GM10847 (cell line): ENCODE results near the gene CPEB4.

Experiments
- POLR2A ChIP-seq: IDR thresholded peaks from 2 replicates; pipeline ENCODE4 v1.6.1; 2011; ENCODE audit not compliant: insufficient read length; ENCODE audit errors: extremely low read depth

The CPEB4 gene

DNA sequence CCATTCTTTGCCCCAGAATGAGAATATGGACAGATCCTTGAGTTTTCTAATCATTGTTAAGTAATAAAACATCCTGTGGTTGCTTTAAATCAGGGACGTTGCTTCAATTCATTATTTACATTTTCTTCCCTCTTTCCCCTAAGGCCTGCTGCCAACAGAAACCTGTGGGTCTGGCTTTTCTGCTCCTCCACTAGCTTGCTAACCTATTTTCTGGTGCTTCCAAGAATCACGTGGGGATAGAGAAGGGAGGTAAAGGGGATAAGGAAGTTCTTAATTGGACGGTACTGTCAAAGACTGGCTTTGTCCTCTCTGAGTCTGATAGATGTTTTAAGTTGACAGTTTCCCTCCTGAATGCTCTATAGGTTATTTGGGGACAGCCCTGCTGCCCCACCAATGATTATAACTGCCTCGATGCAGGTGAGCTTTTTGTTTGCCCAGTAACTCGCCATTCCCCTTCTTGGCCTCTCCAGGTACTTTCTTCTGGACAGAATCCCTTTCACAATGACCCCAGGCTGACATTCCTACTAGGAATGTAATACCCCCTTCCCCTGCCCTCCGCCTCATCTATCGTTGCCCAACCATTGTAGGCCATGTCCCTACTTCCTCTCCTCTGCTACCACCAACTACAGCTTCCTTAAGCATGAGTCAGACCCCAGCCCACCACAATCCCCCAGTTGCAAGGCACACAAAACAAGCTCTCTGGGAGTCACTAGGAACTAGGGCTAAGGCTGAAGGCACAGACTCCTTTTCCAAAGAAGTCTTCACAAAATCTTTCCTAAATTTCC lies 19.9 kb upstream of the CPEB4 start:
- TF ChIP-seq POLR2A: no peak

DNA sequence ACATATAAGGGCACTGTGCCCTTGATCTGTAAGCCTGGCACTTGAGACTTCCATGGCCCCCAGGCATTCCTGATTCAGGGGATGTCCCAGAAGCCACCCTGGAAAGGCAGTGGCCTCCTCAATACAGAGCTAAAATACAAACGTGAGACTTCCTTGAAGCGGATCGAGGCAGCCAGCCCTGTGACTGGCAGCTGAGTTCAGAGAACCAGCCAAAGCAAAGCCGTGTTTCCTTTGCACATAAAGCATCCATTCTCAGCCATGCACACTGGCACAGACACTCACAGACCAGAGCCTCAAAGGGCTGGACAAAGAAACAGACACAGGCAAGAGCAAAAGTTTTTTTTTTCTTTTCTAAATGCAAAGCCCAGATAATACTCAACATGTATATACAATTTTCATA lies 18.8 kb upstream of the CPEB4 start:
- no peak for TF ChIP-seq POLR2A

GRCh38 chr5:173872957-173873305 lies 15.2 kb upstream of the CPEB4 start:
- no peak for TF ChIP-seq POLR2A

DNA sequence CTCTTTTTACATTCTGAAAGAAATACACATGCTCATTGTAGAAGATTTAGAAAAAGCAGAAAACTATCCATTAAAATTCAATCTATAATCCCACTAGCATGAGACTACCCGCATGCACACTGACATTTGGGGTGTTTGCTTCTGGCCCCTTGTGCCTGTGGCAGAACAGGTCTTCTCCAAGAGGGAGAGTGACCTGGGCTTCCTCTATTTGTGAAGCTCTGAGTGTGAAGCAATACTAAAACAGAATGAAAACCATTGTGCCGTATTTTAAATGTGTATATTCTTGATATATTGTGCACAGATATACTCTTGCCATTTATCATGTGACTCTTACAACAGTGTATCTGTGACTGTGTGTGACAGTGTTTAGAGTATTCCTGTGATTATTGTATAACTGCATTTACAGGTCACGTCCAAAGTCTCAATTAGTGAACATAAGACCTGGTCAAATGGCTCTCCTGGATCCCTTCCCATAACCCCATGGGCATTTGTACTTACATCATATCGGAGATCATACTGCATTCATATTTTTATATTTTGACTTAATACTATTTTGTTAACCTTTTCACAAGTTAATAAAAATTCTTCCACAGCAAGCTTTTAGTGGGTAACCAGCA lies 14.7 kb upstream of the CPEB4 start:
- TF ChIP-seq POLR2A: no peak

- no peak for TF ChIP-seq POLR2A
Observed at GRCh38 chr5:173875189-173875588, 13.0 kb upstream of the CPEB4 start.

- TF ChIP-seq POLR2A: no peak
Observed at GRCh38 chr5:173878224-173878967, 9.8 kb upstream of the CPEB4 start.

GRCh38 chr5:173880306-173880985 lies 7.7 kb upstream of the CPEB4 start:
- no peak for TF ChIP-seq POLR2A

- TF ChIP-seq POLR2A: no peak
Observed at GRCh38 chr5:173881811-173882575, 6.2 kb upstream of the CPEB4 start.

GRCh38 chr5:173882632-173883031 lies 5.5 kb upstream of the CPEB4 start:
- no peak for TF ChIP-seq POLR2A

GRCh38 chr5:173883347-173883924 lies 4.7 kb upstream of the CPEB4 start:
- no peak for TF ChIP-seq POLR2A

- no peak for TF ChIP-seq POLR2A
Observed at GRCh38 chr5:173884402-173885053, 3.6 kb upstream of the CPEB4 start.

DNA sequence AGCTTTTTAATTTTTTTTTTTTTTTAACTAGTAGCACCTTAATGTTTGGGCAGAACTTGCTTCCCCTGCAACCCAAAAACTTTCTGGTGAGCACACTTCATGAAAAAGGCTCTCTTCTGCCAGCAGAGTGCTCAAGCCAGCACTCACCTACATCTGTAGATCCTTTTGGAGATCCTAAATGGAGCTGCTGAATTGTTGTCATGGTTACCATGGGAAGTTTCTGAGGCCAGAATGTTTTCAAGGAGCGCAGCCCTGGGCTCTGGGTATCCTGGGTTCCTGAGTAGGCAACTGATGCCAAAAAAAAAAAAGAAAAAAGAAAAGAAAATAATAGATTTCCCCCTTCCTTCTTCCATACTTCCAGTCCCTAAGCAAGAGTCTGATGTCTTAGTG lies 3.1 kb upstream of the CPEB4 start:
- no peak for TF ChIP-seq POLR2A

DNA sequence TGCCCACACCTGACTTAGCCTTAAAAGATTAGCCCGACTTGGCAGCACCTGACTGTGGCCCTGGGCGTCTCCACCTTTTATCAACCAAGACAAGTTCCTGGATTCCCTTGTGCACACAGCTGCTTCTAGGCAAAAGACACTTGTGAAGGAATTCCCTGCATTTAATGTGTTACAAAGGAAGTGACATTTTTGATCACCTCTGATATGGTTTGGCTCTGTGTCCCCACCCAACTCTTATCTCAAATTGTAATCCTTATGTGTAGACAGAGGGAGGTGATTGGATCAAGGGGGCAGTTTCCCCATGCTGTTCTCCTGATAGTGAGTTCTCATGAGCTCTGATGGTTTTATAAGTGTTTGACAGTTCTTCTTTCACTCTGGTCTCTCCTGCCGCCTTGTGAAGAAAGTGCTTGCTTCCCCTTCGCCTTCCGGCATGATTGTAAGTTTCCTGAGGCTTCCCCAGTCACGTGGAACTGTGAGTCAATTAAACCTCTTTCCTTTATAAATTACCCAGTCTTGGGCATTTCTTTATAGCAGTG lies 2.6 kb upstream of the CPEB4 start:
- no peak for TF ChIP-seq POLR2A

GRCh38 chr5:173886150-173886549 lies 2.0 kb upstream of the CPEB4 start:
- no peak for TF ChIP-seq POLR2A
